Breast epithelium (tissue), 4 donors: ENCODE results near the gene ARHGAP15. TPM values are rescaled to one million over a fixed set of nuclear protein-coding genes. Genes with fewer than 3 reads are reported as not detected.

ENCODE experiments used
- DNase-seq, 2 donors: peaks; one replicate each; pipeline ENCODE4 v3.0.0-alpha.2; 2019; ENCODE audit warnings: low spot score in 2 of 2
- H3K27ac ChIP-seq, 2 donors: fragments of 200-600 bp; sonication (generic) in 1 of 2; one replicate each; pipeline ENCODE4 v1.5.1; 2016 to 2019; ENCODE audit warnings: mild to moderate bottlenecking in 1 of 2
- H3K27me3 ChIP-seq, 2 donors: fragments of 200-600 bp; sonication (generic) in 1 of 2; one replicate each; pipeline versions ENCODE4 v1.5.1 to v1.6.0; 2017 to 2019; ENCODE audit warnings: control low read depth in 1 of 2, mild to moderate bottlenecking in 1 of 2
- H3K36me3 ChIP-seq: fragments of 200-600 bp; one replicate; pipeline ENCODE4 v1.5.1; 2019
- H3K4me1 ChIP-seq, 2 donors: fragments of 200-600 bp; sonication (generic); one replicate each; pipeline ENCODE4 v1.5.1; 2016 to 2019; ENCODE audit warnings: control low read depth in 1 of 2
- H3K4me3 ChIP-seq, 3 donors: fragments of 200-600 bp; sonication (generic); 1 replicate in 2 of 3; 2 replicates in 1 of 3; pipeline ENCODE4 v1.5.1; 2016 to 2019; ENCODE audit warnings: mild to moderate bottlenecking in 3 of 3, moderate library complexity in 2 of 3
- H3K9me3 ChIP-seq, 2 donors: fragments of 200-600 bp; sonication (generic) in 1 of 2; one replicate each; pipeline ENCODE4 v1.5.1; 2016 to 2019; ENCODE audit warnings: control low read depth in 1 of 2
- POLR2A ChIP-seq: fragments of 450-650 bp; IDR thresholded peaks from one replicate; pipeline ENCODE4 v1.6.1; 2016; ENCODE audit warnings: antibody characterized with exemption, mild to moderate bottlenecking, moderate library complexity
- POLR2AphosphoS5 ChIP-seq, 3 donors: sonication (generic); formaldehyde crosslinking; IDR thresholded peaks; one replicate each; pipeline ENCODE4 v1.6.1; 2017; ENCODE audit warnings: antibody characterized with exemption in 3 of 3
- intact Hi-C: fragments of 100-400 bp; cut with DNase I; formaldehyde crosslinking; loops from one replicate; pipeline ENCODE4 v1.15.1; 2023; ENCODE audit warnings: low total_unique reads
- total RNA-seq, 3 donors: library from RNA; depleted of rRNA; stranded (reverse); fragments of >200 nt; gene quantifications; one replicate each; pipeline ENCODE4 v1.1.0, GENCODE V29; 2016
- TF ChIP-seq, protein P1 (sequence below), 3 donors: fragments of 450-650 bp; IDR thresholded peaks; one replicate each; pipeline ENCODE4 v1.5.1; 2016 to 2017; ENCODE audit warnings: antibody characterized with exemption in 3 of 3, mild to moderate bottlenecking in 3 of 3, moderate library complexity in 3 of 3

The ARHGAP15 gene
- total RNA-seq, 3 donors from 2014 or later: 8.9 to 13.4 (median 10.7) TPM

DNA sequence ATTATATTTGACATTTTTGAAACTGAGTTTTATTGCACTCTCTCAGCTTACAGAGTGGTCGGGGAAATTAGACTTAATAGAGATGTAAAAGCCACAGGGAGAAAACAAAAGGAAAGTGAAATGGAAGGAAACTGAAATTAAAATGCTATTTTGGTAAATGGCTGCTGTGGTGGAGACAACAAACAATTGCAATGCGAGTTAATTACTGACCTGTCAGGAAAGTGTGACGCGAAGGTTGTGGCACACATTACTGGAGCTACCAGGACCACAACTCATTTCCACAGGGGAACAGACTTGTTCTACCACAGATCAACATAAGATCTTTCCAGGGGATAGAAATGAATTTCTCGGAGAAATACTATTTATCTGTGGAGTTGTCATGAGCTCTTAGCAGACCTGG lies 19.5 kb downstream of the ARHGAP15 start:
- no peaks in the 10 kb centered on the region for H3K4me1 ChIP-seq

DNA sequence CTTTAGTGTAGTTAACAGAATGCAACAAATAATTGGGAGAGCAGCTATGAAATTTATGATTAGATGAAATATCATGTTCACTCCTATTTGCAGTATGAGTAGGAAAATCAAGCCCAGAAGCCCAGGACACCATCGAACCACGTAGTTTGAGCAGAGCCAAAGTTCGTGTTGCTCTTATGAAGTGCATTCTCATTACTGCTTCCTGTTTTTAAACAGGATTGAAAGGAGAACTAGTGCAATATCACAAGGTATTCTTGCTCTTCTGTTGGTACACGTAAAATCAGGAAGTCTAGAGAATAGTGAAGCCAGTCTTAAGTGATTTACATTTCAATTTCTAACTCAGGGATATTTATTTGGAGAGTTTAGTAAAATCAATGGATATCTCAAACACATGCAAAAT lies 21.1 kb downstream of the ARHGAP15 start:
- intact Hi-C loops: no loop called here
- no peak for DNase-seq
- Histone ChIP-seq H3K4me1 (no peaks in the 10 kb centered on the region), H3K27ac (no peak overlapping the region), H3K4me3 (no peak overlapping the region), H3K36me3 (no peaks in the 10 kb centered on the region), H3K9me3 (no peaks in the 10 kb centered on the region), H3K27me3 (no peaks in the 10 kb centered on the region)
- TF ChIP-seq POLR2A (no peak), POLR2AphosphoS5 (IDR thresholded peaks at IDR 0.05) (no peak)
- TF ChIP-seq, protein P1, sequence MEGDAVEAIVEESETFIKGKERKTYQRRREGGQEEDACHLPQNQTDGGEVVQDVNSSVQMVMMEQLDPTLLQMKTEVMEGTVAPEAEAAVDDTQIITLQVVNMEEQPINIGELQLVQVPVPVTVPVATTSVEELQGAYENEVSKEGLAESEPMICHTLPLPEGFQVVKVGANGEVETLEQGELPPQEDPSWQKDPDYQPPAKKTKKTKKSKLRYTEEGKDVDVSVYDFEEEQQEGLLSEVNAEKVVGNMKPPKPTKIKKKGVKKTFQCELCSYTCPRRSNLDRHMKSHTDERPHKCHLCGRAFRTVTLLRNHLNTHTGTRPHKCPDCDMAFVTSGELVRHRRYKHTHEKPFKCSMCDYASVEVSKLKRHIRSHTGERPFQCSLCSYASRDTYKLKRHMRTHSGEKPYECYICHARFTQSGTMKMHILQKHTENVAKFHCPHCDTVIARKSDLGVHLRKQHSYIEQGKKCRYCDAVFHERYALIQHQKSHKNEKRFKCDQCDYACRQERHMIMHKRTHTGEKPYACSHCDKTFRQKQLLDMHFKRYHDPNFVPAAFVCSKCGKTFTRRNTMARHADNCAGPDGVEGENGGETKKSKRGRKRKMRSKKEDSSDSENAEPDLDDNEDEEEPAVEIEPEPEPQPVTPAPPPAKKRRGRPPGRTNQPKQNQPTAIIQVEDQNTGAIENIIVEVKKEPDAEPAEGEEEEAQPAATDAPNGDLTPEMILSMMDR (IDR thresholded peaks at IDR 0.05): no peak

More for the DNA sequence above, 19.5 kb downstream of the ARHGAP15 start:
- Histone ChIP-seq H3K4me3 (no peak overlapping the region), H3K27ac (no peak overlapping the region), H3K9me3 (no peaks in the 10 kb centered on the region), H3K27me3 (no peaks in the 10 kb centered on the region), H3K36me3 (no peaks in the 10 kb centered on the region)
- DNase-seq: no peak
- TF ChIP-seq POLR2AphosphoS5 (IDR thresholded peaks at IDR 0.05) (no peak), POLR2A (no peak)
- TF ChIP-seq, protein P1 (IDR thresholded peaks at IDR 0.05): no peak
- intact Hi-C loops: no loop called here

DNA sequence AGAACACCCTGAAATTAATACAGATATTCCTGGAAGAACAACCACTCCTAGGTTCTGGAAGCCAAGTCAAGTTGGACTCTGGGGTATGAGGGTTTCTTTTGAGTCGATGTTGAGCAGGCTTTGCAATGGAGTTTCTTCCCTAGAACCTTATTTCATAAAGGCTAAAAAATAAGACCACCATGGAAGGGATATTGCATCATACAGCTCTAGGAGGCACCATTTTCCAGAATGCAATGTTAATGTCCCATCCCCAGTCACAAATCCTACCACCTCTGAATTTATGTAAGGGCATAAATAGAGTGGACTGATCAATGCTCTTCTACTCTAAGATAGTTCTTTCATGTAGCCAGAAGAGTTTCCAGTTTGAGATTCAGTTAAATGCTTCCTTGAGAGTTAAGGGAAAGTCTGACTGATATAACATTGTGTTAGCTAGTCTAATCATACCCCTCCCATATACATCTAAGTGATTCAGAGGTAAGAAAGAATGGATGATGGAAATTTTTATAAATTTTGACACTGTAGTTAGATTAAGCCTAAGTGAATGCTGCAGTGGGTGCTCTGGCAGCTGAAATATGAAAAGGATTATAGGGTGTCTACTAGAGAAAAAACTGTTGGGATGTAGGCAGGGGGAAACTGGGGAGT lies 22.0 kb downstream of the ARHGAP15 start:
- no peak for DNase-seq
- H3K27me3 ChIP-seq: no peaks in the 10 kb centered on the region
- H3K36me3 ChIP-seq: no peaks in the 10 kb centered on the region
- no peak overlapping the region for H3K27ac ChIP-seq
- TF ChIP-seq POLR2AphosphoS5 (IDR thresholded peaks at IDR 0.05) (no peak), POLR2A (no peak)
- TF ChIP-seq, protein P1 (IDR thresholded peaks at IDR 0.05): no peak
- intact Hi-C loops: no loop called here
- no peak overlapping the region for H3K4me3 ChIP-seq
- no peaks in the 10 kb centered on the region for H3K4me1 ChIP-seq
- no peaks in the 10 kb centered on the region for H3K9me3 ChIP-seq

DNA sequence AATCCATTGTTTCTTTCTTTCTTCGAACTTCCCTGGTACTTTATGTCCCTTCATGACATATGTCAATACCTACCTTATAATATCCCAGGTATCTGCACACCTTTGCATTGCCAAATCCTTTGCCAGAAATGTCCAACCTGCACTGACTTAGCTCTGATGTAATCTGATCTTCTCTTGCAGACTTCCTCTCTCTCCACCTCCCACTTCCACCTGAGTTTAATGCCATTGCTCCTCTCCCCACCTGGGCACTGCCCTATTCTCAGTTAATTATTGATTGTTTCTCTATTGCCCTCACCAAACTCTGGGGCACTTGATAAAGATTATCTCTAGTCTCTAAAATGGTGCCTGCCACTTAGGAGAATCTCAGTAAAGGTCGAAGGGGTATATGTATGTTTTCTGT lies 23.0 kb downstream of the ARHGAP15 start:
- H3K9me3 ChIP-seq: no peaks in the 10 kb centered on the region
- H3K36me3 ChIP-seq: no peaks in the 10 kb centered on the region
- TF ChIP-seq, protein P1 (IDR thresholded peaks at IDR 0.05): no peak
- TF ChIP-seq POLR2AphosphoS5 (IDR thresholded peaks at IDR 0.05) (no peak), POLR2A (no peak)
- intact Hi-C loops: no loop called here
- no peak overlapping the region for H3K4me3 ChIP-seq
- DNase-seq: no peak
- H3K4me1 ChIP-seq: no peaks in the 10 kb centered on the region
- H3K27ac ChIP-seq: no peak overlapping the region
- H3K27me3 ChIP-seq: no peaks in the 10 kb centered on the region

DNA sequence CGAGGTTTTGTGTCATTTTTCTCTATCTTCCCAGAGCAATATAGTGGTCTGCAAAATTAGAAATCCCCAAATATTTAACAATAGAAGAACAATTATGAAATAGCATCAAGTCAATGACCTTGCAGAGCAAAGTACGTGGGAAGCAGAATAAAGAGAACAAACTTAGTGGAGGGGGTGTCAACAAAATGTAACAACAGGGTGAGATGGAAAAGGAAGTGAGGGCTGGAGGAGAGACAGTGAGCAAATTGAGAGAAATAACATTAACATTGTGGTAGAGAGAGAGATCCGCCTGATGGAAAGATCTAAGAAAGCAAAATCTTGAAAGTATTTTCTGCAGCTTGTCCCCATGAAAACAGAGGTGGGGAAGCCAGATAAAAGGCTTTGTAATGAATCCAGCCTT lies 23.4 kb downstream of the ARHGAP15 start:
- intact Hi-C loops: no loop called here
- DNase-seq: no peak
- Histone ChIP-seq H3K4me3 (no peak overlapping the region), H3K27me3 (no peaks in the 10 kb centered on the region), H3K9me3 (no peaks in the 10 kb centered on the region), H3K4me1 (no peaks in the 10 kb centered on the region), H3K36me3 (no peaks in the 10 kb centered on the region), H3K27ac (no peak overlapping the region)
- no peak for TF ChIP-seq POLR2A
- no peak for TF ChIP-seq POLR2AphosphoS5 (IDR thresholded peaks at IDR 0.05)
- TF ChIP-seq, protein P1 (IDR thresholded peaks at IDR 0.05): no peak
